ENCODE measurements around the gene SEPTIN1.

GRCh38 chr16:30359871-30360170, 22.5 kb downstream of the SEPTIN1 start:
- TF ChIP-seq POLR2A (IDR thresholded peaks at IDR 0.05) (no peak), CTCF (IDR thresholded peaks at IDR 0.05) (no peak)

Measured in esophagus squamous epithelium (tissue), 4 donors.